Endothelial cell of umbilical vein (primary cell): Measurements from ENCODE around the gene RAB44. TPM values are rescaled to one million over a fixed set of nuclear protein-coding genes. Genes with fewer than 3 reads are reported as not detected.

ENCODE experiments used
- BruUV-seq: library from RNA; stranded (reverse); fragments of 400-500 nt; replicated peaks from 2 replicates; lab custom pipeline; 2021; lab: Mats Ljungman, UMichigan
- CTCF ChIA-PET: fragments of 300-600, 350-600 bp; sonication (Branson Sonifier 250); formaldehyde crosslinking; loops from one replicate; lab custom pipeline; 2021; ENCODE audit warnings: antibody characterized with exemption, inconsistent platforms; lab: Charles Lee
- POLR2A ChIA-PET: fragments of 300-600, 350-600 bp; sonication (Branson Sonifier 250); formaldehyde crosslinking; loops from one replicate; lab custom pipeline; 2021; ENCODE audit warnings: antibody characterized with exemption, inconsistent platforms; lab: Charles Lee
- DNase-seq: peaks from one replicate; pipeline ENCODE4 v3.0.0-alpha.2; 2011; ENCODE audit warnings: low read depth, low spot score
- FAIRE-seq: peaks from 2 replicates; lab custom pipeline; 2011; peaks lifted over from hg19 to GRCh38; lab: Jason Lieb, UNC
- H2AFZ ChIP-seq: 2 replicates; pipeline ENCODE4 v1.6.0; 2012; ENCODE audit warnings: low read depth, low read length, control low read depth, inconsistent platforms
- H3K27ac ChIP-seq: 2 replicates; pipeline ENCODE4 v1.5.1; 2011; ENCODE audit warnings: low read depth, mild to moderate bottlenecking, control low read depth, low read length, moderate library complexity; ENCODE audit not compliant: insufficient read depth
- H3K27me3 ChIP-seq, 2 experiments: 2 replicates each; pipeline versions ENCODE4 v1.6.0 to v1.6.1; 2011; ENCODE audit warnings: low read length in 2 of 2, mixed read lengths in 1 of 2; ENCODE audit not compliant: control insufficient read depth in 2 of 2, insufficient read depth in 2 of 2
- H3K36me3 ChIP-seq, 2 experiments: 2 replicates in 1 of 2; 3 replicates in 1 of 2; pipeline ENCODE4 v1.5.1; 2011; ENCODE audit warnings: low read length in 2 of 2, mild to moderate bottlenecking in 1 of 2, moderate library complexity in 1 of 2; ENCODE audit not compliant: control insufficient read depth in 2 of 2, insufficient read depth in 2 of 2; ENCODE audit errors: extremely low read depth in 1 of 2
- H3K4me1 ChIP-seq: 3 replicates; pipeline ENCODE4 v1.5.1; 2011; ENCODE audit warnings: mild to moderate bottlenecking, low read length; ENCODE audit not compliant: control insufficient read depth, insufficient read depth; ENCODE audit errors: extremely low read depth
- H3K4me2 ChIP-seq: 2 replicates; pipeline ENCODE4 v1.6.1; 2011; ENCODE audit warnings: low read length, control low read depth, mixed read lengths; ENCODE audit not compliant: insufficient read depth
- H3K4me3 ChIP-seq, 3 experiments: fragments of 200-600 bp in 1 of 3; sonication (generic), shearing (Covaris generic) in 1 of 3; replicated peaks in 1 of 3; 2 replicates each; pipeline ENCODE4 v1.5.1; 2011 to 2016; ENCODE audit warnings: control low read depth in 3 of 3, low read length in 3 of 3, mild to moderate bottlenecking in 2 of 3, inconsistent platforms in 1 of 3, low read depth in 1 of 3, moderate library complexity in 1 of 3; ENCODE audit not compliant: insufficient read depth in 1 of 3
- H3K79me2 ChIP-seq: 2 replicates; pipeline ENCODE4 v1.6.0; 2012; ENCODE audit warnings: low read length, inconsistent platforms; ENCODE audit not compliant: control insufficient read depth, insufficient read depth
- H3K9ac ChIP-seq: replicated peaks from 2 replicates; pipeline ENCODE3; 2011; ENCODE audit warnings: low read length, control low read depth; ENCODE audit not compliant: insufficient read depth; ENCODE audit errors: extremely low read depth
- H3K9me1 ChIP-seq: replicated peaks from 3 replicates; pipeline ENCODE4 v1.6.0; 2011; ENCODE audit warnings: mild to moderate bottlenecking, low read length; ENCODE audit not compliant: control insufficient read depth, insufficient read depth; ENCODE audit errors: extremely low read depth
- H3K9me3 ChIP-seq: replicated peaks from 2 replicates; pipeline ENCODE4 v1.5.1; 2012; ENCODE audit warnings: low read length, inconsistent platforms; ENCODE audit not compliant: control insufficient read depth, insufficient read depth
- H4K20me1 ChIP-seq: replicated peaks from 2 replicates; pipeline ENCODE3; 2011; ENCODE audit warnings: mild to moderate bottlenecking, low read length; ENCODE audit not compliant: control insufficient read depth, insufficient read depth; ENCODE audit errors: extremely low read depth
- EZH2 ChIP-seq: IDR thresholded peaks from 2 replicates; pipeline ENCODE4 v1.6.1; 2012; ENCODE audit warnings: borderline replicate concordance, low read depth, mild to moderate bottlenecking, moderate library complexity, low read length, inconsistent platforms; ENCODE audit not compliant: severe bottlenecking
- FOS ChIP-seq: IDR thresholded peaks from 2 replicates; pipeline ENCODE4 v1.6.1; 2011; ENCODE audit warnings: mild to moderate bottlenecking, low read length, moderate library complexity, borderline replicate concordance; ENCODE audit not compliant: insufficient read depth
- GATA2 ChIP-seq: IDR thresholded peaks from 2 replicates; pipeline ENCODE4 v1.7.0; 2011; ENCODE audit warnings: low read depth, mild to moderate bottlenecking, moderate library complexity, mixed read lengths, low read length; ENCODE audit not compliant: insufficient read length, insufficient read depth
- JUN ChIP-seq: IDR thresholded peaks from 2 replicates; pipeline ENCODE4 v1.6.1; 2011; ENCODE audit warnings: borderline replicate concordance, low read depth; ENCODE audit not compliant: insufficient read length, insufficient read depth
- MYC ChIP-seq: IDR thresholded peaks from one replicate; pipeline ENCODE4 v1.6.1; 2011; ENCODE audit warnings: mild to moderate bottlenecking, low read depth, low read length
- POLR2A ChIP-seq: IDR thresholded peaks from 2 replicates; pipeline ENCODE4 v1.6.1; 2012; ENCODE audit warnings: low read depth, mild to moderate bottlenecking, control low read depth, low read length
- POLR2AphosphoS5 ChIP-seq: IDR thresholded peaks from 2 replicates; pipeline ENCODE4 v1.6.1; 2012; ENCODE audit warnings: low read depth, mild to moderate bottlenecking, control low read depth, low read length, moderate library complexity; ENCODE audit not compliant: insufficient read depth
- dilution Hi-C: fragments of 300-500 bp; cut with MboI; formaldehyde crosslinking; loops from one replicate; pipeline ENCODE4 v1.15.0; 2019; ENCODE audit warnings: low sequenced_read_pairs; ENCODE audit not compliant: extremely low pct_ligation_motif_present
- intact Hi-C: fragments of 100-400 bp; cut with micrococcal nuclease; formaldehyde crosslinking; loops from one replicate; pipeline ENCODE4 v1.10.0; 2022
- polyA plus RNA-seq, 4 experiments: library from polyadenylated mRNA; depleted of rRNA in 3 of 4; stranded (reverse) in 3 of 4; unstranded in 1 of 4; fragments of >200 nt; gene quantifications; 2 replicates each; pipeline versions ENCODE4 v1.2.1 to v1.2.3, GENCODE V29; 2011 to 2012; ENCODE audit warnings: missing spikeins in 1 of 4
- total RNA-seq: library from RNA; stranded (reverse); gene quantifications from 2 replicates; pipeline ENCODE4 v1.2.3, GENCODE V29; 2021
- TF ChIP-seq, protein P1 (sequence below), 2 donors: IDR thresholded peaks; 1 replicate in 1 of 2; 2 replicates in 1 of 2; pipeline ENCODE4 v1.5.1; 2011; ENCODE audit warnings: low read length in 2 of 2, mild to moderate bottlenecking in 2 of 2, moderate library complexity in 2 of 2, control low read depth in 1 of 2, inconsistent platforms in 1 of 2, low read depth in 1 of 2; ENCODE audit not compliant: insufficient read depth in 1 of 2; ENCODE audit errors: extremely low read depth in 1 of 2
- TF ChIP-seq, protein P2 (sequence below): IDR thresholded peaks from 2 replicates; pipeline ENCODE4 v1.6.1; 2011; ENCODE audit not compliant: insufficient read depth, insufficient read length

Gene RAB44
- total and polyA plus RNA-seq, 2 donors (not counting 3 experiments of a cell fraction or from before 2014, with no cell fraction given) = 0.03 to 0.11 TPM

DNA sequence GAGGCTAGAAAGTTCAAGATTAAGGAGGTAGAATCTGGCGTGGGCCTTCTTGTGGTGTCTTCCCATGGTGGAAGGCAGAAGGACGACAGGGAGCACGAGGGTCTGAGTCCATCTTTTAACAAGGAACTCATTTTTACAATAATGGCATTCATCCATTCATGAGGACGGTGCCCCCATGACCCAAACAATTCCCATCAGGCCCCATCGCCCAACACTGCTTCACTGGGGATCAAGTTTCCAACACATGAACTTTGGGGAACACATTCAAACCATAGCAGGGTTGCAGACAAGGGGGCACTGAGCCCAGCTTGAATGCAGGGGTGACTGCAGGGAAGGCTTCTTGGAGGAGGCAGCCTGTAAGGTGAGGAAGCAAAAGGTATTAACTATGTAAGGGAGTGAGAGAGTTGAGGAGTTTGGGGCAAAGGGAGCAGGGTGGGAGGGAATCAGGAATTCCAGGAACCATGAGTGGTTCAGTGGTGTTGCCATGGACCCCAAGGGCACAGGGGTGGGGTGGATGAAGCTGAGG lies 5.5 kb downstream of the RAB44 start:
- no peak overlapping the region for H3K27ac ChIP-seq
- FAIRE-seq (no peak), DNase-seq (no peak)
- H3K4me1 ChIP-seq = no peaks in the 10 kb centered on the region
- H3K36me3 ChIP-seq = no peaks in the 10 kb centered on the region
- BruUV-seq = no TSS peak
- no peaks in the 10 kb centered on the region for H3K27me3 ChIP-seq
- dilution Hi-C loops = no loop called here
- ChIA-PET POLR2A (no interaction called here), CTCF (no interaction called here)
- H3K4me2 ChIP-seq = no peak overlapping the region
- H3K9me1 ChIP-seq = no peaks in the 10 kb centered on the region
- TF ChIP-seq POLR2A (no peak), JUN (no peak), EZH2 (no peak), GATA2 (no peak), FOS (no peak), MYC (no peak), POLR2AphosphoS5 (no peak)
- TF ChIP-seq, protein P1, sequence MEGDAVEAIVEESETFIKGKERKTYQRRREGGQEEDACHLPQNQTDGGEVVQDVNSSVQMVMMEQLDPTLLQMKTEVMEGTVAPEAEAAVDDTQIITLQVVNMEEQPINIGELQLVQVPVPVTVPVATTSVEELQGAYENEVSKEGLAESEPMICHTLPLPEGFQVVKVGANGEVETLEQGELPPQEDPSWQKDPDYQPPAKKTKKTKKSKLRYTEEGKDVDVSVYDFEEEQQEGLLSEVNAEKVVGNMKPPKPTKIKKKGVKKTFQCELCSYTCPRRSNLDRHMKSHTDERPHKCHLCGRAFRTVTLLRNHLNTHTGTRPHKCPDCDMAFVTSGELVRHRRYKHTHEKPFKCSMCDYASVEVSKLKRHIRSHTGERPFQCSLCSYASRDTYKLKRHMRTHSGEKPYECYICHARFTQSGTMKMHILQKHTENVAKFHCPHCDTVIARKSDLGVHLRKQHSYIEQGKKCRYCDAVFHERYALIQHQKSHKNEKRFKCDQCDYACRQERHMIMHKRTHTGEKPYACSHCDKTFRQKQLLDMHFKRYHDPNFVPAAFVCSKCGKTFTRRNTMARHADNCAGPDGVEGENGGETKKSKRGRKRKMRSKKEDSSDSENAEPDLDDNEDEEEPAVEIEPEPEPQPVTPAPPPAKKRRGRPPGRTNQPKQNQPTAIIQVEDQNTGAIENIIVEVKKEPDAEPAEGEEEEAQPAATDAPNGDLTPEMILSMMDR (IDR thresholded peaks at IDR 0.05; ENCODE audit: extremely low read depth in 1 of 2, insufficient read depth in 1 of 2, low read depth in 1 of 2, low read length in 2 of 2) = no peak
- TF ChIP-seq, protein P2, sequence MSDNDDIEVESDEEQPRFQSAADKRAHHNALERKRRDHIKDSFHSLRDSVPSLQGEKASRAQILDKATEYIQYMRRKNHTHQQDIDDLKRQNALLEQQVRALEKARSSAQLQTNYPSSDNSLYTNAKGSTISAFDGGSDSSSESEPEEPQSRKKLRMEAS = no peak
- H3K79me2 ChIP-seq = no peaks in the 10 kb centered on the region
- intact Hi-C loops = no loop called here
- no peaks in the 10 kb centered on the region for H3K9me3 ChIP-seq
- no peak overlapping the region for H2AFZ ChIP-seq
- H3K9ac ChIP-seq = no peak overlapping the region
- no peaks in the 10 kb centered on the region for H4K20me1 ChIP-seq
- H3K4me3 ChIP-seq = no peak overlapping the region
